Astrocyte (in vitro differentiated cells and primary cell): ENCODE results near the gene EEF2KMT.

Source experiments
- CTCF ChIP-seq: IDR thresholded peaks from 2 replicates; pipeline ENCODE4 v1.5.1; 2011; ENCODE audit warnings: low read depth, mild to moderate bottlenecking, inconsistent platforms, low read length, moderate library complexity; ENCODE audit not compliant: insufficient read depth
- EZH2 ChIP-seq: IDR thresholded peaks from 2 replicates; pipeline ENCODE4 v1.6.1; 2012; ENCODE audit warnings: mild to moderate bottlenecking, low read length, inconsistent platforms; ENCODE audit not compliant: insufficient read depth

DNA sequence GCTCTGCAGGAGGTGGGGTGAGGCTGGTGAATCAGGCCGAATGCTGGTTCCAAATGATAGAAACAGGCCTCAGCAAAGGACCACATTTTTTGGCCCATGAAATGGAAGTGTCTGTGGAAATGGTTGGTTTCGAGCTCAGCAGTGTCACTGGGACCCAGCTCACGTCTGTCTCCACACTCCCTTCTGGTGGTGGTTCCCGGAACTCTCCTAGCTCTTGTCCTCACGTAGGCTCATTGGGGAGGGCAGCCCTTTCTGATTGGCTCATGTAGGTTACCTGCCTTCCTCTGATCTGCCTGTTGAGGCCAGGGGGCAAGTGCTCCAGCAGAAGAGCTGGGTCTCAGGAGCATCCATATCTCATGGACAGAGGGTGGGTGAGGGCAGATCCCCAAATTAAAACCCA is 22.0 kb downstream of the EEF2KMT start:
- TF ChIP-seq CTCF = no peak
- TF ChIP-seq EZH2 = no peak
